GM21526 (cell line): ENCODE results near the gene GIGYF2.
"Not testable (repeated sequence)": the region's sequence is repeated elsewhere in the genome, so short reads cannot be mapped to it uniquely, and the experiment has no call there.

Experiments used
- ATAC-seq: cut with Tn5 transposase; IDR thresholded peaks from one replicate; pipeline ENCODE4 v1.9.1; 2021; ENCODE audit warnings: moderate library complexity; ENCODE audit not compliant: unreplicated experiment, low FRiP score

The GIGYF2 gene

GRCh38 chr2:232697059-232697806 is at the start of gene GIGYF2:
GIGYF2 (plus strand) TSS chr2:232697331; CDS start chr2:232735198, 37,867 bp downstream.
- ATAC-seq = peak; percentile 70

GRCh38 chr2:232649033-232649432 is 48.1 kb upstream of the GIGYF2 start:
- no peak for ATAC-seq

GRCh38 chr2:232652505-232652851 is 44.7 kb upstream of the GIGYF2 start:
- no peak for ATAC-seq

GRCh38 chr2:232653441-232653840 is 43.7 kb upstream of the GIGYF2 start:
- no peak for ATAC-seq

- no peak for ATAC-seq
Observed at GRCh38 chr2:232655392-232655791, 41.7 kb upstream of the GIGYF2 start.

- ATAC-seq = no peak
Observed at GRCh38 chr2:232658217-232658785, 38.8 kb upstream of the GIGYF2 start.

GRCh38 chr2:232659359-232659758 is 37.8 kb upstream of the GIGYF2 start:
- no peak for ATAC-seq

GRCh38 chr2:232662486-232663260 is 34.5 kb upstream of the GIGYF2 start:
- ATAC-seq = no peak

- no peak for ATAC-seq
Observed at GRCh38 chr2:232666051-232666805, 30.9 kb upstream of the GIGYF2 start.

GRCh38 chr2:232667989-232668583 is 29.0 kb upstream of the GIGYF2 start:
- no peak for ATAC-seq

GRCh38 chr2:232668805-232669444 is 28.2 kb upstream of the GIGYF2 start:
- no peak for ATAC-seq

GRCh38 chr2:232672588-232672987 is 24.5 kb upstream of the GIGYF2 start:
- ATAC-seq = no peak

- ATAC-seq = no peak
Observed at GRCh38 chr2:232674491-232674890, 22.6 kb upstream of the GIGYF2 start.

- ATAC-seq = no peak
Observed at GRCh38 chr2:232675381-232675780, 21.8 kb upstream of the GIGYF2 start.

GRCh38 chr2:232680006-232680405 is 17.1 kb upstream of the GIGYF2 start:
- ATAC-seq = no peak

GRCh38 chr2:232681527-232681926 is 15.6 kb upstream of the GIGYF2 start:
- ATAC-seq = no peak

- no peak for ATAC-seq
Observed at GRCh38 chr2:232683368-232683767, 13.8 kb upstream of the GIGYF2 start.

GRCh38 chr2:232685391-232685790 is 11.7 kb upstream of the GIGYF2 start:
- ATAC-seq = not testable (repeated sequence)

GRCh38 chr2:232687382-232688160 is 9.6 kb upstream of the GIGYF2 start:
- no peak for ATAC-seq
